Lower lobe of right lung (tissue), 2 donors: ENCODE data around the gene LRRC30. TPM values are rescaled to one million over a fixed set of nuclear protein-coding genes. Genes with fewer than 3 reads are reported as not detected.

Experiments
- ATAC-seq, 2 donors: fragments of 200-7000 bp; cut with Tn5 transposase; one replicate each; pipeline ENCODE4 v1.9.1; 2020 to 2022; ENCODE audit warnings: mild to moderate bottlenecking in 2 of 2, moderate library complexity in 2 of 2
- DNase-seq: peaks from one replicate; pipeline ENCODE4 v3.0.0-alpha.2; 2020
- H3K27ac ChIP-seq: fragments of 200-600 bp; one replicate; pipeline ENCODE4 v1.8.0; 2022
- H3K27me3 ChIP-seq: fragments of 200-600 bp; one replicate; pipeline ENCODE4 v1.8.0; 2022; ENCODE audit warnings: low read depth
- H3K36me3 ChIP-seq: fragments of 200-600 bp; one replicate; pipeline ENCODE4 v1.8.0; 2022; ENCODE audit warnings: mild to moderate bottlenecking
- H3K4me1 ChIP-seq: fragments of 200-600 bp; one replicate; pipeline ENCODE4 v1.8.0; 2022
- H3K4me3 ChIP-seq: fragments of 200-600 bp; one replicate; pipeline ENCODE4 v1.8.0; 2022; ENCODE audit warnings: mild to moderate bottlenecking
- H3K9me3 ChIP-seq: fragments of 200-600 bp; one replicate; pipeline ENCODE4 v1.8.0; 2022
- CTCF ChIP-seq: fragments of 200-600 bp; IDR thresholded peaks from one replicate; pipeline ENCODE4 v1.8.0; 2022; ENCODE audit warnings: antibody characterized with exemption, mild to moderate bottlenecking
- intact Hi-C: fragments of 100-400 bp; cut with DNase I; formaldehyde crosslinking; loops from one replicate; pipeline ENCODE4 v1.11.0; 2022
- total RNA-seq: library from RNA; stranded (reverse); fragmentation: NEBNext Ultra II Directional; extraction: Animal tissue kit (Norgen Biotek cat#: 25700); gene quantifications from one replicate; pipeline ENCODE4 v1.2.1, GENCODE V29; 2021
- donor health status: DM: no; HTN: yes; CAD: no; lungs with severe emphysema.

LRRC30 gene
- total RNA-seq, 1 donor from 2014 or later = not detected

- Histone ChIP-seq H3K36me3 (no peaks in the 10 kb centered on the region), H3K4me1 (peaks cover 5% of the 10 kb centered on the region), H3K9me3 (no peaks in the 10 kb centered on the region), H3K27ac (no peak overlapping the region), H3K4me3 (no peak overlapping the region), H3K27me3 (no peaks in the 10 kb centered on the region)
- no peak for ATAC-seq
- intact Hi-C loops = no loop called here
- no peak for TF ChIP-seq CTCF
- no peak for DNase-seq
Observed at GRCh38 chr18:7236933-7237332, 6.0 kb downstream of the LRRC30 start.

GRCh38 chr18:7237673-7238272 lies 6.9 kb downstream of the LRRC30 start:
- no peak for TF ChIP-seq CTCF
- peaks cover 5% of the 10 kb centered on the region for H3K4me1 ChIP-seq
- no peak overlapping the region for H3K4me3 ChIP-seq
- no peaks in the 10 kb centered on the region for H3K27me3 ChIP-seq
- H3K36me3 ChIP-seq = no peaks in the 10 kb centered on the region
- intact Hi-C loops = no loop called here
- ATAC-seq (peak in 1 of 2 donors; percentile 28), DNase-seq (no peak)
- H3K27ac ChIP-seq = no peak overlapping the region
- H3K9me3 ChIP-seq = no peaks in the 10 kb centered on the region

- DNase-seq (no peak), ATAC-seq (no peak)
- no peaks in the 10 kb centered on the region for H3K36me3 ChIP-seq
- no peak overlapping the region for H3K4me3 ChIP-seq
- H3K9me3 ChIP-seq = no peaks in the 10 kb centered on the region
- H3K27ac ChIP-seq = no peak overlapping the region
- H3K27me3 ChIP-seq = no peaks in the 10 kb centered on the region
- TF ChIP-seq CTCF = no peak
- H3K4me1 ChIP-seq = no peaks in the 10 kb centered on the region
- intact Hi-C loops = no loop called here
Observed at GRCh38 chr18:7242926-7243325, 12.0 kb downstream of the LRRC30 start.

GRCh38 chr18:7248877-7249276 lies 18.0 kb downstream of the LRRC30 start:
- H3K27ac ChIP-seq = no peak overlapping the region
- TF ChIP-seq CTCF = no peak
- intact Hi-C loops = no loop called here
- H3K27me3 ChIP-seq = no peaks in the 10 kb centered on the region
- no peaks in the 10 kb centered on the region for H3K4me1 ChIP-seq
- ATAC-seq (no peak), DNase-seq (no peak)
- H3K36me3 ChIP-seq = no peaks in the 10 kb centered on the region
- no peak overlapping the region for H3K4me3 ChIP-seq
- no peaks in the 10 kb centered on the region for H3K9me3 ChIP-seq

- no peaks in the 10 kb centered on the region for H3K4me1 ChIP-seq
- intact Hi-C loops = no loop called here
- no peak overlapping the region for H3K27ac ChIP-seq
- no peaks in the 10 kb centered on the region for H3K9me3 ChIP-seq
- DNase-seq = no peak
- no peak for TF ChIP-seq CTCF
- ATAC-seq = no peak
- no peaks in the 10 kb centered on the region for H3K27me3 ChIP-seq
- no peaks in the 10 kb centered on the region for H3K36me3 ChIP-seq
- no peak overlapping the region for H3K4me3 ChIP-seq
Observed at GRCh38 chr18:7254163-7254562, 23.3 kb downstream of the LRRC30 start.
